Anterior cingulate cortex (tissue), 58 donors: ENCODE measurements around the gene CCDC74B.
"Not testable (repeated sequence)": the region's sequence is repeated elsewhere in the genome, so short reads cannot be mapped to it uniquely, and the experiment has no call there.

Source experiments
- DNase-seq, 58 donors: peaks; one replicate each; lab custom pipeline; 2025; lab: John Stamatoyannopoulos, UW

The CCDC74B gene

GRCh38 chr2:130128464-130128863, 16.4 kb downstream of the CCDC74B start:
- DNase-seq, result not testable (repeated sequence)

GRCh38 chr2:130127726-130128125, 17.2 kb downstream of the CCDC74B start:
- DNase-seq, result not testable (repeated sequence)

- DNase-seq, result not testable (repeated sequence)
These were observed 24.0 kb downstream of the CCDC74B start for GRCh38 chr2:130120924-130121323.

- not testable (repeated sequence) for DNase-seq
These were observed 42.1 kb downstream of the CCDC74B start for GRCh38 chr2:130102597-130103363.
